ENCODE data around the gene SMTN. TPM values are rescaled to one million over a fixed set of nuclear protein-coding genes. Genes with fewer than 3 reads are reported as not detected.

The SMTN gene
- total and polyA plus RNA-seq, 7 donors: 23.8 to 1,789 (median 987) TPM

DNA sequence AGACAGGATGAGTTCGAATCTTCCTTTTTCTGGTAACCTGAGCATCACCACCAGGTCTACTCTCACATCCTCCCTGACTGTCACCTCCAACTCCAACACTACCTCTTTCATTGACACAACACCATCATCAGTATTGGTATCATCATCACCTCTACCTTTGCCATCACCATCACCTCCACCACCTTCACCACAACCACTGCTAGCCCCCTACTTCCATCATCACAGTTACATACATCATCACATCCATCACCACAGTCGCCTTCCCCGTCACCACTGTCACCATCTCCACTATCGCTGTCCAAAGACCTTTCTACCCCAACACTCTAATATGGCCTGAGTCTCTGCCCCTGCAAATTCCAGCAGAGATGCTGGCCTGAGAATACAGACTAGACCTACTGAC is 40.3 kb downstream of the SMTN start:
- Histone ChIP-seq H3K4me1 (peaks cover 0 to 18% (median 15%) of the 10 kb centered on the region in 4 donors), H3K36me3 (no peaks in the 10 kb centered on the region), H3K9me3 (no peaks in the 10 kb centered on the region), H3K27me3 (no peaks in the 10 kb centered on the region), H3K27ac (no peak overlapping the region), H3K4me3 (no peak overlapping the region)
- WGBS, 2 donors: 97 to 98% methylated on average over 4 of the region's 4 CpGs
- TF ChIP-seq, protein P1, sequence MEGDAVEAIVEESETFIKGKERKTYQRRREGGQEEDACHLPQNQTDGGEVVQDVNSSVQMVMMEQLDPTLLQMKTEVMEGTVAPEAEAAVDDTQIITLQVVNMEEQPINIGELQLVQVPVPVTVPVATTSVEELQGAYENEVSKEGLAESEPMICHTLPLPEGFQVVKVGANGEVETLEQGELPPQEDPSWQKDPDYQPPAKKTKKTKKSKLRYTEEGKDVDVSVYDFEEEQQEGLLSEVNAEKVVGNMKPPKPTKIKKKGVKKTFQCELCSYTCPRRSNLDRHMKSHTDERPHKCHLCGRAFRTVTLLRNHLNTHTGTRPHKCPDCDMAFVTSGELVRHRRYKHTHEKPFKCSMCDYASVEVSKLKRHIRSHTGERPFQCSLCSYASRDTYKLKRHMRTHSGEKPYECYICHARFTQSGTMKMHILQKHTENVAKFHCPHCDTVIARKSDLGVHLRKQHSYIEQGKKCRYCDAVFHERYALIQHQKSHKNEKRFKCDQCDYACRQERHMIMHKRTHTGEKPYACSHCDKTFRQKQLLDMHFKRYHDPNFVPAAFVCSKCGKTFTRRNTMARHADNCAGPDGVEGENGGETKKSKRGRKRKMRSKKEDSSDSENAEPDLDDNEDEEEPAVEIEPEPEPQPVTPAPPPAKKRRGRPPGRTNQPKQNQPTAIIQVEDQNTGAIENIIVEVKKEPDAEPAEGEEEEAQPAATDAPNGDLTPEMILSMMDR (IDR thresholded peaks at IDR 0.05): no peak
- TF ChIP-seq POLR2AphosphoS5 (IDR thresholded peaks at IDR 0.05) (no peak), POLR2A (IDR thresholded peaks at IDR 0.05) (no peak), EP300 (IDR thresholded peaks at IDR 0.05) (no peak)
- DNase-seq: no peak
- intact Hi-C loops (cut with DNase I): loop anchor here (10.0 kb wide), 1 partner anchor 357 kb away; no protein-coding TSS in a partner anchor

GRCh38 chr22:31122196-31122531 is 41.0 kb downstream of the SMTN start:
- intact Hi-C loops (cut with DNase I): loop anchor here (10.0 kb wide), 1 partner anchor 357 kb away; no protein-coding TSS in a partner anchor
- TF ChIP-seq, protein P1 (IDR thresholded peaks at IDR 0.05): no peak
- TF ChIP-seq EP300 (IDR thresholded peaks at IDR 0.05): no peak
- no peak for TF ChIP-seq POLR2A (IDR thresholded peaks at IDR 0.05)
- TF ChIP-seq POLR2AphosphoS5 (IDR thresholded peaks at IDR 0.05): no peak
- Histone ChIP-seq H3K36me3 (no peaks in the 10 kb centered on the region), H3K4me3 (peak overlapping the region in 2 of 4 donors; percentile 41 to 45), H3K27ac (peak overlapping the region in 3 of 4 donors; percentile 62 to 72 (median 64)), H3K9me3 (no peaks in the 10 kb centered on the region), H3K4me1 (peaks cover 0 to 18% (median 16%) of the 10 kb centered on the region in 4 donors), H3K27me3 (no peaks in the 10 kb centered on the region)
- 14 to 66% methylated on average over 2 of the region's 2 CpGs for WGBS, 2 donors
- DNase-seq: no peak

DNA sequence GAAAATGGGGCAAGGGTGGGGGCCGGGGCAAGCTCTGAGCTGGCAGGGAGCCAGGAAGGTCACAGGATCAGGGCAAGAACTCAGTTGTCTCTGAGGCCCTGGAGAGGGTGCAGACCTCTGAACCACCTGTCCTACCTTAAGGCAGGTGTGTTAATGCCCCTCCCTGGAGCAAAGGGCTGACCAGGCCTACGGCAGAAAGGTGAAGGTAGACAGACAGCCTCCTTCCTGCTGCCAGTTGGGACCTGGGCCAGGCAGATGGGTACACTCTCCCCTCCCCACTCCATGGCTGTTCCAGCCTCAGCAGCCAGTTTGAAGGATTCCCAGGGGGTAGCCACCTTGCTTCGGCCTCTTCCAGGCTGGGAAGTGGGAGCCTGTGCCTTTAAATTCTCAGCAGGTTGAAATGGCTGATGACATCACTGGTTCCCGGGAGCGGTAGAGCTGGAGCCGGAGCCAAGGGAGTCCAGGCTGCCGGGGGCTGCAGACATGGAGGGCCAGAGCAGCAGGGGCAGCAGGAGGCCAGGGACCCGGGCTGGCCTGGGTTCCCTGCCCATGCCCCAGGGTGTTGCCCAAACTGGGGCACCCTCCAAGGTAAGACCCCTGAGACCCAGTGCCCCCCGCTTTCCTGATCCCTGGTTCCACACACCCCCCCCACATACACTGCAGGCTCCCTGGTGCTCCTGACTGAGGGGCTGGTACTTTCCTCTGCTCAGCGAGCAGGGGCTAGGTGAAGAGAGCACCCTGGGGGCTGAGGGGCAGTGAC is 41.6 kb downstream of the SMTN start, which contains the start of gene INPP5J:
TSS of gene INPP5J (plus strand) at position 435 of the 760 bp plus-strand sequence. CDS start at position 484, 49 bp downstream.
- WGBS, 2 donors: 11 to 50% methylated on average over 10 of the region's 10 CpGs
- Histone ChIP-seq H3K4me1 (peaks cover 0 to 19% (median 17%) of the 10 kb centered on the region in 4 donors), H3K9me3 (no peaks in the 10 kb centered on the region), H3K27me3 (no peaks in the 10 kb centered on the region), H3K27ac (peak within 1 kb of the TSS; percentile 49 to 72 (median 63)), H3K4me3 (peak within 1 kb of the TSS; percentile 35 to 52 (median 43)), H3K36me3 (no peaks in the 10 kb centered on the region)
- TF ChIP-seq, protein P1 (IDR thresholded peaks at IDR 0.05): no peak
- TF ChIP-seq POLR2A (IDR thresholded peaks at IDR 0.05) (peak in 1 of 2 donors; percentile 17), POLR2AphosphoS5 (IDR thresholded peaks at IDR 0.05) (peak in 1 of 4 donors; percentile 22)
- DNase-seq: peak; percentile 87
- intact Hi-C loops (cut with DNase I): loop anchor here (10.0 kb wide), 1 partner anchor 358 kb away; no protein-coding TSS in a partner anchor

DNA sequence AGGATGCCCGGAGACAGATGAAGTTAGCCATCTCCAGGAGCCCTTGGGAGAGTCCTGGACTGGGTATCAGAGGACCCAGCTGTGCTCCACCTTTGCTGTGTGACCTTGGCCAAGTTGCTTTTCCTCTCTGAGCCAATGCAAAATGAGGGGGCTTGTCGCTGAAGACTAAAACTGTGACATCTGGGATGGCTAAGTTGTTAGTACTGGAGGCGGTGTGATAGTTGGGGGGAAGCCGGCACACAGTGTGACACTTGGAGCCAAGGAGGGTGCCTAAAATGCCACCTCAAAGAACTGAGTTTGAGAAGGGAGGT is 42.1 kb downstream of the SMTN start:
- Histone ChIP-seq H3K4me3 (peak overlapping the region; percentile 35 to 52 (median 43)), H3K36me3 (no peaks in the 10 kb centered on the region), H3K4me1 (peaks cover 0 to 19% (median 17%) of the 10 kb centered on the region in 4 donors), H3K27ac (peak overlapping the region; percentile 49 to 72 (median 63)), H3K27me3 (no peaks in the 10 kb centered on the region), H3K9me3 (no peaks in the 10 kb centered on the region)
- intact Hi-C loops (cut with DNase I): loop anchor here (10.0 kb wide), 1 partner anchor 358 kb away; no protein-coding TSS in a partner anchor
- 55 to 73% methylated on average over 4 of the region's 4 CpGs for WGBS, 2 donors
- TF ChIP-seq POLR2A (IDR thresholded peaks at IDR 0.05) (no peak), EP300 (IDR thresholded peaks at IDR 0.05) (no peak), POLR2AphosphoS5 (IDR thresholded peaks at IDR 0.05) (no peak)
- TF ChIP-seq, protein P1 (IDR thresholded peaks at IDR 0.05): no peak
- DNase-seq: no peak
